ENCODE measurements around the gene ITGAL.

ITGAL gene

DNA sequence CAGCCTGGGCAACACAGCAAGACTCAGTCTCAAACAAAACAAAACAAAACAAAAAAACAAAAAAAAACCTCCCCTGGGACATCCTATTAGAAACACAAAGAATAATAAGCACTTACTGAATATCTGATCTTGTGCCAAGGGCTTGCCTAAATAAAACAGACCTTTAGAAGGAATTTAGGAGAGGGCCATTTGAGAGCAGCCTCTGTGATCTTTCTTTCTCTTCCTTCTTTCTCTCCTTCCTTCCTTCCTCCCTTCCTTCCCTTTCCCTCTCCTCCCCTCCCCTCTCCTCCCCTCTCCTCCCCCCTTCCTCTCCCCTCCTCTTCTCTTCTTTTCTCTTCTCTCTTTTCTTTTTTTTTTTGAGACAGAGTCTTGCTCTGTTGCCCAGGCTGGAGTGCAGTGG lies 12.3 kb downstream of the ITGAL start:
- DNase-seq = no peak
- in situ Hi-C loops (cut with HindIII; ENCODE audit: low pct_ligation_motif_present, low pct_unique_long_range_greater_than_20kb, low sequenced_read_pairs) = no loop called here

DNA sequence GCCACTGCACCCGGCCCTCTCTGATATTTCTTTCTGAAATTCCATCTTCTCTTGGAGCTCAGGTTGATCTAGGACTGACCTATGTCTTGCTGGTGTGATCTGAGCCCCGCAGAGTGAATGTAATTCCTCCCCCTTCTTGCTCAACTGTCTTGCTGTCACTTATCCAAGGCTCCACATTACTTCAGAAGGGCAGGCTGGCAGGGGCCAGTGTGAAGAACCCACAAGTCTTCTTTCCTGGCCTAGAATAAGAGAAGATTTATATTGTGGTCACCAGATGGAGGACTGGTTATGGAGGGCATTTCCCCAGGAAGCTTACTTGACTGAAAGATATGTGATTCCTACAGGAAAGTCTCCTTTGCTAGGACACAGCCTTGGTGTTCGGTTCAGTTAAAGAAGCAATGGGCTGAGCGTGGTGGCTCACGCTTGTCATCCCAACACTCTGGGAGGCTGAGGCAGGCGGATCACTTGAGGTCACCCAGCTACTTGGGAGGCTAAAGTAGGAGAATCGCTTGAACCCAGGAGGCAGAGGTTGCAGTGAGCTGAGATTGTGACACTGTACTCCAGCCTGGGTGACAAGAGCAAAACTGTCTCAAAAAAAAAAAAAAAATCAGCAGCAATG lies 13.4 kb downstream of the ITGAL start:
- no peak for DNase-seq
- in situ Hi-C loops (cut with HindIII; ENCODE audit: low pct_ligation_motif_present, low pct_unique_long_range_greater_than_20kb, low sequenced_read_pairs) = no loop called here

DNA sequence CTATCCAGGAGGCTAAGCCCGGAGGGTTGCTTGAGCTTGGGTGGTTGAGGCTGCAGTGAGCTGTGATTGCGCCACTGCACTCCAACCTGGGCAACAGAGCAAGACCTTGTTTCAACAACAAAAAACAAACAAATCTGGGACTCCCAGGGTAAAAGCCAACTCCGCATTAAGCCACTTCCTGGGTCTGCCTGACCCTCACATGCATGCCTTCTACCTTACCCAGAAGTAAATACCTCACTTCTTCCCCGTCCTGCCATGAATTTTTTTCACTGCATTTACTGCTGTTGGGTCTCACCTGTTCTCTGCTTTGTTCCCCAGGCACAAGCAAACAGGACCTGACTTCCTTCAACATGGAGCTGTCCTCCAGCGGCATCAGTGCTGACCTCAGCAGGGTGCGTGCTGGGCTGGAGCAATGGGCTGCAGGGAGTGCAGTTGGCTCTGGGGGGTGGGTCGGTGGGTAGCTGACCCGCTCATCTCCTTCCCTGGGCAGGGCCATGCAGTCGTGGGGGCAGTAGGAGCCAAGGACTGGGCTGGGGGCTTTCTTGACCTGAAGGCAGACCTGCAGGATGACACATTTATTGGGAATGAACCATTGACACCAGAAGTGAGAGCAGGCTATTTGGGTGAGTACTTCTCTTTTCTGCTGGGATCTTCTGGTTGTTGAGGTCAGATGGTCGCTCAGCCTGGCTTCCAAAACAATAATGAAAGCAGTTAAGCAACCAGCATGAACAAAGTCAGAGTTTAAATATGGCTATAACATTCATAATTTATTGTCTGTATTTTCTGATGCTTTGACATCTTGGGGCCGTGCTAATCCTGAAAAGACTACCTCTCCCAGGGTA lies 16.4 kb downstream of the ITGAL start:
- in situ Hi-C loops (cut with HindIII; ENCODE audit: low pct_ligation_motif_present, low pct_unique_long_range_greater_than_20kb, low sequenced_read_pairs) = no loop called here
- DNase-seq = no peak

DNA sequence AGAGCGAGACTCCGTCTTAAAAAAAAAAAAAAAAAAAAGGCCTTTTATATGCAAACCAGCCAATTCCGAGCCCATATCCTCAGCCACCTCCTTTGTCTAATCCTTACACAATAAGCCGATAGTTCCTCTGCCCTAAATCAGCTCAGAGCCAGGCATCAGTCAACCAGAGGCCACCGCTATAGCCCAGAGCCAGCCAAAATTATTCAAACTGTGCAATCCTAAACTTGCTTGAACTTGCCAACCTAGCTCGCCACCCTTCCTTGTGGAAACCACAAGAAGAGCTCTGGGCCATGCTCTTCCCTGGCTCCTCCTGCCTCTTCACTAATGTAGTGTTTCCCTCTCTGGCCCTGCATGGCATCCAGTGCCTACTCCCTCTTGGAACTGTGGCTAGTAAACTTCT lies 17.7 kb downstream of the ITGAL start:
- in situ Hi-C loops (cut with HindIII; ENCODE audit: low pct_ligation_motif_present, low pct_unique_long_range_greater_than_20kb, low sequenced_read_pairs) = no loop called here
- DNase-seq = no peak

DNA sequence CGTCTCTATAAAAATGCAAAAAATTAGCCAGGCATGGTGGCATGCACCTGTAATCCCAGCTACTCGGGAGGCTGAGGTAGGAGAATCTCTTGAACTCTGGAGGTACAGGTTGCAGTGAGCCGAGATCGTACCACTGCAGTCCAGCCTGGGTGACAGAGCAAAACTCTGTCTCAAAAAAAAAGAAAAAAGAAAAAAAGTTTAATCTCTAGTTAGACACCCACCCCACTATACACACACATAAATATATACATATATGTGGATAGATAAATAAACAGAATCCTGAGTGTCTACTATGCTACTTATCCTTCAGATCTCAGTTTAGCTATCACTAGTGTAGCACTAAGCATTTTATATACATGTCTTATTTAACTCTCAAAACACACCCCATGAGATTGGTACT lies 18.7 kb downstream of the ITGAL start:
- in situ Hi-C loops (cut with HindIII; ENCODE audit: low pct_ligation_motif_present, low pct_unique_long_range_greater_than_20kb, low sequenced_read_pairs) = no loop called here
- no peak for DNase-seq

DNA sequence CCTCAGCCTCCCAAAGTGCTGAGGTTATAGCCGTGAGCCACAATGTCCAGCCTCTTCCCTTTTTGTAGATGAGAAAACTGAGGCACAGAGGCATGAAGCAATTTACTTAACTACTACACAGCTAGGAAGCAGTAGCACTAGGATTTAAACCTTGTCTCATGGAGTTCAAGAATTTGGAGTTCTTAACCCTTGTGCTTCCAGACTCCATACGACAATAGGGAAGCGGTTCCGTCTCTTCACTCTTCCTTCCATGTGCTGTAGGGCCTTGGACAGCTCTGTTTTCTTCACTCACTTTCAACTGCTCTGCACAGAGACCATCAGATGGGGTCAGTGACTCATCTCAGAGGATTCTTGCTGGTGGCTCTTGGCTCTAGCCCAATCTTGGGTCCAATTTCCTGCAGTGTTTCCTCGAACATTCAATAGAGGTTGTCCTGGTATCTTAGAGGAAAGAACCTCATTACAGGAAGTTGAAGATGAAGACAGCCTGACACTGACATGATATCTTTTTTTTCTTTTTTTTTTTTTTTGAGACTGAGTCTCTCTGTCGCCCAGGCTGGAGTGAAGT lies 19.3 kb downstream of the ITGAL start:
- DNase-seq = peak; percentile 76

DNA sequence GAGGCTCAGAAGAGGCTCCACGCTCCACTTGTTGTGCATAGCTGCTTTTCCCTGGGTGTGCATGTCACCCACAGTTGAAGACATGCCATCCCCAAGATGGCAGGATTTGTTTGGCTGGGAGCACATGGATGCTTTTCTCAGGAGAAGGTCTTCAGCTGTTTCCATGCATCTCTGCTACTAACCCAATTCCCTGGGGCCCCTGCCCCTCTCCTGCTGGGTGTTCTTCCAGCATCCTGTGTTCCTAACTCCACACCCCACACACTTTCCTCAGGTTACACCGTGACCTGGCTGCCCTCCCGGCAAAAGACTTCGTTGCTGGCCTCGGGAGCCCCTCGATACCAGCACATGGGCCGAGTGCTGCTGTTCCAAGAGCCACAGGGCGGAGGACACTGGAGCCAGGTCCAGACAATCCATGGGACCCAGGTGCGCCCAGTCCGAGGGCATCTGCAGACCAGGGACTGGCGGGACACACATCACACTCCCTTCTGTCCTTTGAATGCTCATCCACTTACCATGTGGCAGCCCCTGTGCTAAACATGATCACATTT lies 21.5 kb downstream of the ITGAL start:
- in situ Hi-C loops (cut with HindIII; ENCODE audit: low pct_ligation_motif_present, low pct_unique_long_range_greater_than_20kb, low sequenced_read_pairs) = no loop called here
- DNase-seq = no peak

More for the DNA sequence above, 19.3 kb downstream of the ITGAL start:
- in situ Hi-C loops (cut with HindIII; ENCODE audit: low pct_ligation_motif_present, low pct_unique_long_range_greater_than_20kb, low sequenced_read_pairs) = no loop called here

DNA sequence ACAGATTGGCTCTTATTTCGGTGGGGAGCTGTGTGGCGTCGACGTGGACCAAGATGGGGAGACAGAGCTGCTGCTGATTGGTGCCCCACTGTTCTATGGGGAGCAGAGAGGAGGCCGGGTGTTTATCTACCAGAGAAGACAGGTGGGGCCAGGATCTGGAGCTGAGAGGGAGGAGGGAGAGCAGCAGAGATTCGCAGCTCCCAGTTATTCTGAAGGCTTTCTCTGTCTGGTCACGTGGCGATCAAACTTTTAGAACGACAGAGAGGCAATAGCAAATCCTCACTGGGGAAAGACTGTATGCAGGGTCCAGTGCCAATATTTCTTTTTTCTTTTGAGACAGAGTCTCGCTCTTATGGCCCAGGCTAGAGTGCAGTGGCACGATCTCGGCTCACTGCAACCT lies 22.2 kb downstream of the ITGAL start:
- DNase-seq = no peak
- in situ Hi-C loops (cut with HindIII; ENCODE audit: low pct_ligation_motif_present, low pct_unique_long_range_greater_than_20kb, low sequenced_read_pairs) = no loop called here

DNA sequence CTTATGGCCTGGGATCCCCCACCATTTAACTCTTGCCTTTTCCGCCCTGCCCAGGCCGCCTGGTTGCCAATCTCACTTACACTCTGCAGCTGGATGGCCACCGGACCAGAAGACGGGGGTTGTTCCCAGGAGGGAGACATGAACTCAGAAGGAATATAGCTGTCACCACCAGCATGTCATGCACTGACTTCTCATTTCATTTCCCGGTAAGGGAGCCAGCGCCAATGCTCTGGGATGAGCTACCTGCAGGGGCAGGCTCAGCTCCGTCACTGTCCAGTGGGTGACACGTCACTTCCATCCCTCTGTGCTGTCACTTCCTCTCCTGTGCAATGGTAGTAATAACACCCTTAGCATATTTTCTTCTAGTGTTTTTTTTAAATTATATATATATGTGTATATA lies 26.7 kb downstream of the ITGAL start:
- in situ Hi-C loops (cut with HindIII; ENCODE audit: low pct_ligation_motif_present, low pct_unique_long_range_greater_than_20kb, low sequenced_read_pairs) = no loop called here
- no peak for DNase-seq

DNA sequence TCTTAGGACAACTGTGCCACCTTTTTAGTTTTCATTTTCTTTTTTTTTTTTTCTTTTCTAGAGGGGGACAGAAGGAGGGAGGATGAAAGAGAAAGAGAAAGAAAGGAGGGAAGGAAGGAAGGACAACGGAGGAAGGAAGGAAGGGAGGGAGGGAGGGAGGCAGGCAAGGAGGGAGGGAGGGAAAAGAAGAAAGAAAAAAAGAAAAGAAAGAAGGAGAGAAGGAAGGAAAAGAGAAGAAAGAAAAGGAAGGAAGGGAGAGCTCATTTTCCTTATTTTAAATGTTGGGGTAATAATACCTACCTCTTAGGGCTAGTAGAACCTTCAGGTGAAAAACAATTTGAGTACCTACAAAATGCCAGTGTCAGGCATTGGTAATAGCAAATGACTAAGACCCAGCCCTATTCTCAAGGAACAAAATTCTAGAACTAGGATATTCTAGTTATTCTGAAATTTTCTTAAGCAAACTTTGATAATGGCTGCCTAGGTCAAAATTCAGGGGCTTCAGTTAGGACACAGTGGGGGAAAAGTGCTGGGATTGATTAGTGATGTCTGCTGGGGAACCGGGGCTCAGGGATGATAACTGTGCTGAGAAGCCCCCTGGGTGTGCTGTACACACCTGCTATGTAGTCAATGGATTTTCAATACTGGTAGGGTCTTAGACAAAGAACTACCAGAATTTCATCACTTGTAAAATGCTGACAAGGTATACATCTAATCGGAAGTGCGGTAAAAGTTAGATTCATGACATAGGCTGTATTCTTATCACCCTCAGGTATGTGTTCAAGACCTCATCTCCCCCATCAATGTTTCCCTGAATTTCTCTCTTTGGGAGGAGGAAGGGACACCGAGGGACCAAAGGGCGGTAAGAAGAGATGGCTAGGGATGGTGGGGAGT lies 31.1 kb downstream of the ITGAL start:
- DNase-seq = no peak
- in situ Hi-C loops (cut with HindIII; ENCODE audit: low pct_ligation_motif_present, low pct_unique_long_range_greater_than_20kb, low sequenced_read_pairs) = no loop called here

DNA sequence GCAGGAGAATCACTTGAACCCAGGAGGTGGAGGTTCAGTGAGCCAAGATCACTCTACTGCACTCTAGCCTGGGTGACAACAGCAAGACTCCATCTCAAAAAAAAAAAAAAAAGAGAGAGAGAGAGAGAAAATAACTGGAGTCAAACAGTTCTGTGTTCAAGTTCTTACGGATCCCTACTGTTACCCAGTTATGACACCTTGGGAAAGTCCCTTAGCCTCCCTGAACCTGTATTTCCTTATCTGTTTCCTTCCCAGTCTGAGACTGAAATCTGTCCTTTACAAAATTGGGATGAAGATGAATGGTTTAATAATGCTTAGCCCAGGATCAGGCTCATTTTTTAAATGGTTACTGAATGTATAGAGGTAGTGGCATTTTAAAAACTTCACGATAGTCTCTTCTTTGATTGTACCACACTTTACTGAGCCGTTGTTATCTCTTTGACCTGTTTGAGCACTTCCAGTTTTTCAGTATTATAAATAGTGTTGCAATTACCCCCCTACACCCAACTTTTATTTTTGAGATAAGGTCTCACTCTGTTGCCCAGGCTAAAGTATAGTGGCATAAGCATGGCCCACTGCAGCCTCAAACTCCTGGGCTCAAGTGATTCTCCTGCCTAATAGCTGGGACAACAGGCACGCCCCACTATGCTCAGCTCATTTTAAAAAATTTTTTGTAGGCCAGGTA lies 36.7 kb downstream of the ITGAL start:
- DNase-seq = no peak
- in situ Hi-C loops (cut with HindIII; ENCODE audit: low pct_ligation_motif_present, low pct_unique_long_range_greater_than_20kb, low sequenced_read_pairs) = no loop called here

DNA sequence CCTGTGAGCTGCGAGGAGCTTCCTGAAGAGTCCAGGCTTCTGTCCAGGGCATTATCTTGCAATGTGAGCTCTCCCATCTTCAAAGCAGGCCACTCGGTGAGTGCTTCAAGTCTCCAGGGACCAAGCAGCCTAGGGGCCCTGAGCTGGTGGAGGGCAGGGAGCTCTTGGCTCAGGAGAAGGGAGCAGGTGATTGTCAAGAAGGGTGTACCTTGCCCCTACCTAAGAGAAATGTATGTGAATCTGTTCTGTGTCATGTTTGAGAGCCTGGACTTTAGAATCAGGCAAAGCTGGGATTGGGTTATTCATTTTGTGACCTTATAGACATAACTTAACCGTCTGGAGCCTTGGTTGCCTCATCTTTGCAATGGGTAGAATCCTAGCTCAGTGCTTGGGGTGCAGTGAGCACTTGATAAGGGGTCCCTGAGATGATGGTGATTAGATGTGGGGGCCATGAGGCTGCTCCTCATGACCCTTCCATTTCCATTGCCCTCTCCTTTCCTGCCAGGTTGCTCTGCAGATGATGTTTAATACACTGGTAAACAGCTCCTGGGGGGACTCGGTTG lies 37.9 kb downstream of the ITGAL start:
- in situ Hi-C loops (cut with HindIII; ENCODE audit: low pct_ligation_motif_present, low pct_unique_long_range_greater_than_20kb, low sequenced_read_pairs) = no loop called here
- no peak for DNase-seq

DNA sequence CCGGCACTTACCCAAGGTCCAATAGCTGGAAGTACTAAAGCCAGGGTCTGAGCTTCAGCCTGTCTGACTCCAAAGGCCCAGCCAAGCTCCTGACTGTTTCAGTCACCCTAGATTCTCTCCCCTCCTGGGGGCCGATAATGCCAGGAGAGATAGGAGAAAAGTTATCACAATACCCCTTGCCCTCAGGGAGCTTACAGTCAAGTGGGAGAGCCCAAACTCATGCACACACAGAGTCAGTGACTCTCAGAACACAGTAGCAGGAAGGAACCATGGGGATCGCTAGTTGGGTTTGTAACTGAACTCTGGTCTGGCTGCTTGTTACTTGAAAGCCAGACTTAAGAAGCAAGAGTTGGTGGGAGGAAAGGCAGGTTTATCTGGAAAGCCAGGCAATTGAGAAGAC lies 39.0 kb downstream of the ITGAL start:
- DNase-seq = no peak
- in situ Hi-C loops (cut with HindIII; ENCODE audit: low pct_ligation_motif_present, low pct_unique_long_range_greater_than_20kb, low sequenced_read_pairs) = no loop called here

DNA sequence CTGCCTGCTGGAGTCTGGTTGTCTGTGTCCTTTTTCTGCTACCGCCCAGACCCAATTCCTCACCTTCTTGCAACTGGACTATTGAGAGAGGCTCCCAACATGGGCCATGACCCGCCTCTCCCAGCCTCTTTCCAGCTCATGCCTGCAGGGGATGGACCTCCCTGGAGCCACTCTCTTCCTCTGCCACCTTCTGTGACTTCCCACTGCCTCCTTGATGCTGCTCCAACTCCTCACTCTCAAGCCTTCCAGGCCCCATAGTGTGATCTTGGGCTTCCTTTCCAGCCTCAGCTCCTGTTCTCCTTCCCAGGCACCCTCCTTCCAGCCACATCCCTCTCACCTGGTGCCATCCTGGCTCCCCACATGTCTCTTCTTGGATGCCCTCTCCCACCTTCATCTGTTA lies 42.7 kb downstream of the ITGAL start:
- in situ Hi-C loops (cut with HindIII; ENCODE audit: low pct_ligation_motif_present, low pct_unique_long_range_greater_than_20kb, low sequenced_read_pairs) = no loop called here
- no peak for DNase-seq

DNA sequence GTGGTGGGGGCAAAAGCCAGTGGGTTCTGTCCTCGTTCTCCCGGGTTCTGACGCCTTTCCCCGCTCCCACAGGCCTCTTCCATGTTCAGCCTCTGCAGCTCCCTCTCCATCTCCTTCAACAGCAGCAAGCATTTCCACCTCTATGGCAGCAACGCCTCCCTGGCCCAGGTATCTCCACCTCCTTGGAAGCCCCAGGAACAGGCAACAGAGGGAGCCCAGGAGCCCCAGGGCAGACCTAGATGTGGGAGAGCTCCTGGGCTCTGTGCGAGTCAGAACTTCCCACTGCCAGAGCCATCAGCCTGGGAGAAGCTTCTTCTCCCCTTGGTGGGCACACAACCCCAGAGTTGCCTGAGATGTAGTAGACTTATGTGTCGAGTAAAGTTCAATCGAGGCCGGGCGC lies 46.0 kb downstream of the ITGAL start:
- no peak for DNase-seq
- in situ Hi-C loops (cut with HindIII; ENCODE audit: low pct_ligation_motif_present, low pct_unique_long_range_greater_than_20kb, low sequenced_read_pairs) = no loop called here

DNA sequence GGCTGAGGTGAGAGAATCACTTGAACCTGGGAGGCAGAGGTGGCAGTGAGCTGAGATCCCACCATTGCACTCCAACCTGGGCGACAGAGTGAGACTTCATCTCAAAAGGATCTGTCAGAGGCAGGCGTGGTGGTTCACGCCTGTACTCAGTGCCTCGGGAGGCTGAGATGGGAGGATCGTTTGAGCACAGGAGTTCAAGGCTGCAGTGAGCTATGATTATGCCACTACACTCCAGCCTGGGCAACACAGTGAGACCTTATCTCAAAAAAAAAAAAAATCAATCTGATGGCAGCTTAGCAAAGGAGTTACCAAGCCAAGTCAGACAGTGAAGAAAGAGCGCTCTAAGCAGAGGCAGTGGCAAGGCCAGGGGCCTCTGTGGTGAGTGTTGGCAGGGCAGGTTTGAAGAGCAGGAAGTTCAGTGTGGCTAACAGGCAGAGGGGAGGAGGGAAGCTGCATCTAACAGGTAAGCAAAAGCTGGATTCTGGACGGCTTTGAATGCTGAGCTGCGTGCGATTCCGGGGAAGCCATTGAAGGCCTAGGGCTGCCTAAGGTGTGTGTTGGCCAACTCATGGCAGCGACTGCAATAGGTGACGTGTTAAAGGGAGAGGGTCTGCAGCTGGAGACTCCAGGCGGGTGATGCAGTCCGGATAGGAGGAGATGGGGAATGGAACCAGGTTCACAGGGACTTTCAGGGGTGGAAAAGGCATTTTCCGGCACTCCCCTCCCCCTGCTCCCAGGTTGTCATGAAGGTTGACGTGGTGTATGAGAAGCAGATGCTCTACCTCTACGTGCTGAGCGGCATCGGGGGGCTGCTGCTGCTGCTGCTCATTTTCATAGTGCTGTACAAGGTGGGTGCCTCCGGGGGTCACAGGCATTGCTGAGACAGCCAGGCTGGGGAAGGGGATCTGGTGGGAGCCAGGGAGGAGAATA lies 46.8 kb downstream of the ITGAL start:
- in situ Hi-C loops (cut with HindIII; ENCODE audit: low pct_ligation_motif_present, low pct_unique_long_range_greater_than_20kb, low sequenced_read_pairs) = no loop called here
- no peak for DNase-seq

DNA sequence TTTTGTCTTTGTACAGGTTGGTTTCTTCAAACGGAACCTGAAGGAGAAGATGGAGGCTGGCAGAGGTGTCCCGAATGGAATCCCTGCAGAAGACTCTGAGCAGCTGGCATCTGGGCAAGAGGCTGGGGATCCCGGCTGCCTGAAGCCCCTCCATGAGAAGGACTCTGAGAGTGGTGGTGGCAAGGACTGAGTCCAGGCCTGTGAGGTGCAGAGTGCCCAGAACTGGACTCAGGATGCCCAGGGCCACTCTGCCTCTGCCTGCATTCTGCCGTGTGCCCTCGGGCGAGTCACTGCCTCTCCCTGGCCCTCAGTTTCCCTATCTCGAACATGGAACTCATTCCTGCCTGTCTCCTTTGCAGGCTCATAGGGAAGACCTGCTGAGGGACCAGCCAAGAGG lies 48.9 kb downstream of the ITGAL start:
- in situ Hi-C loops (cut with HindIII; ENCODE audit: low pct_ligation_motif_present, low pct_unique_long_range_greater_than_20kb, low sequenced_read_pairs) = no loop called here
- DNase-seq = no peak
